Left ventricle myocardium inferior (tissue), 1 donor: ENCODE data around the gene BCAN. TPM values are rescaled to one million over a fixed set of nuclear protein-coding genes. Genes with fewer than 3 reads are reported as not detected.

Experiments used
- DNase-seq: peaks from one replicate; pipeline ENCODE4 v3.0.0-alpha.2; 2020
- H3K27ac ChIP-seq: fragments of 200-600 bp; replicated peaks from 2 replicates; pipeline ENCODE4 v1.8.0; 2021
- H3K27me3 ChIP-seq: fragments of 200-600 bp; 2 replicates; pipeline ENCODE4 v1.8.0; 2021; ENCODE audit warnings: low read depth
- H3K36me3 ChIP-seq: fragments of 200-600 bp; 2 replicates; pipeline ENCODE4 v1.8.0; 2021
- H3K4me1 ChIP-seq: fragments of 200-600 bp; 2 replicates; pipeline ENCODE4 v1.8.0; 2021
- H3K4me3 ChIP-seq: fragments of 200-600 bp; 2 replicates; pipeline ENCODE4 v1.8.0; 2021; ENCODE audit warnings: mild to moderate bottlenecking, moderate library complexity
- H3K9me3 ChIP-seq: fragments of 200-600 bp; replicated peaks from 2 replicates; pipeline ENCODE4 v1.8.0; 2021
- CTCF ChIP-seq: fragments of 200-600 bp; IDR thresholded peaks from 2 replicates; pipeline ENCODE4 v1.8.0; 2021; ENCODE audit warnings: antibody characterized with exemption, mild to moderate bottlenecking, borderline replicate concordance
- intact Hi-C: fragments of 100-400 bp; cut with micrococcal nuclease; formaldehyde crosslinking; loops from one replicate; pipeline ENCODE4 v1.11.0; 2022
- total RNA-seq: library from RNA; stranded (reverse); fragmentation: NEBNext Ultra II Directional; extraction: Animal tissue kit (Norgen Biotek cat#: 25700); gene quantifications from one replicate; pipeline ENCODE4 v1.2.1, GENCODE V29; 2021
- donor health status: DM: no; HTN: yes; CAD: no; lungs with severe emphysema.

The BCAN gene
- total RNA-seq, 1 donor from 2014 or later: 0.05 TPM

DNA sequence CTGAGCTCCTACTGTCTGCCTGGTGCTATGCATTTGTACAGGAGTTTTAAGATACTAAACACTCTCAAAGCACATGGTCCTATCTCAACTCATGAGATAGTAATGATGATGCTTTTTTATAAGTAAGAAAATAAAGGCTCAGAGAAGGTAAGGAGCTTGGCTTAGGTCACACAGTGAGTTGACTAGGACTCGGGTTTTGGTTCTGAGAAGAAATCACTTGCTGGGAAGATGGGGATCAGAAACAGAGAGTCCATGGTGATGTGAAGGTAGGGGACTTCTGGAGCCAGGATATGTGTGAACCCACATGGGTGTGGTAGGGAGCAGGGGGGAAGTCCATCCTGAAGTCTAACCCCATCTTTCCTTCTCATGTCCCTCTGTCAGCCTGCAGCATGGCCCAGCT lies 3.7 kb downstream of the BCAN start:
- TF ChIP-seq CTCF: no peak
- no peaks in the 10 kb centered on the region for H3K36me3 ChIP-seq
- no peaks in the 10 kb centered on the region for H3K9me3 ChIP-seq
- H3K27ac ChIP-seq: no peak overlapping the region
- no peak for DNase-seq
- no peak overlapping the region for H3K4me3 ChIP-seq
- H3K27me3 ChIP-seq: peaks cover 97% of the 10 kb centered on the region
- intact Hi-C loops: no loop called here
- H3K4me1 ChIP-seq: peaks cover 19% of the 10 kb centered on the region

- intact Hi-C loops: no loop called here
- Histone ChIP-seq H3K4me3 (no peak overlapping the region), H3K36me3 (no peaks in the 10 kb centered on the region), H3K27ac (no peak overlapping the region), H3K27me3 (peaks cover 97% of the 10 kb centered on the region), H3K9me3 (no peaks in the 10 kb centered on the region), H3K4me1 (peaks cover 8% of the 10 kb centered on the region)
- no peak for DNase-seq
- no peak for TF ChIP-seq CTCF
These were observed 4.9 kb downstream of the BCAN start for GRCh38 chr1:156646738-156647211.

DNA sequence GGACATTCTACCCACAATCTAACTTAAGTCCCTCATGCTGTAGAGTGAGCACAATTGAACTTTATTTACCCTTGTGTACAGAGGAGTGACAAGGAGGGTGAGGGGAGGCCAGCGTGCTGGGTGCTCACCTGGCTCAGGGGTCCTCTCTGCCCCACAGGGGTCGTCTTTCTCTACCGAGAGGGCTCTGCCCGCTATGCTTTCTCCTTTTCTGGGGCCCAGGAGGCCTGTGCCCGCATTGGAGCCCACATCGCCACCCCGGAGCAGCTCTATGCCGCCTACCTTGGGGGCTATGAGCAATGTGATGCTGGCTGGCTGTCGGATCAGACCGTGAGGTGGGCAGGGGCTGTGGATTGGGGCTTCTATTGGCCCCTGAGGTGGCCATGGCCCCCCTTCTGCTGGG lies 5.4 kb downstream of the BCAN start:
- H3K36me3 ChIP-seq: no peaks in the 10 kb centered on the region
- intact Hi-C loops: no loop called here

GRCh38 chr1:156648496-156648895 lies 6.6 kb downstream of the BCAN start:
- no peak for DNase-seq
- Histone ChIP-seq H3K27me3 (peaks cover 97% of the 10 kb centered on the region), H3K4me1 (no peaks in the 10 kb centered on the region), H3K27ac (no peak overlapping the region), H3K9me3 (no peaks in the 10 kb centered on the region), H3K36me3 (no peaks in the 10 kb centered on the region), H3K4me3 (no peak overlapping the region)
- intact Hi-C loops: no loop called here
- TF ChIP-seq CTCF: no peak

More for the DNA sequence above, 5.4 kb downstream of the BCAN start:
- no peaks in the 10 kb centered on the region for H3K9me3 ChIP-seq
- H3K27ac ChIP-seq: no peak overlapping the region
- peaks cover 2% of the 10 kb centered on the region for H3K4me1 ChIP-seq
- DNase-seq: no peak
- H3K4me3 ChIP-seq: no peak overlapping the region
- no peak for TF ChIP-seq CTCF
- H3K27me3 ChIP-seq: peaks cover 97% of the 10 kb centered on the region

DNA sequence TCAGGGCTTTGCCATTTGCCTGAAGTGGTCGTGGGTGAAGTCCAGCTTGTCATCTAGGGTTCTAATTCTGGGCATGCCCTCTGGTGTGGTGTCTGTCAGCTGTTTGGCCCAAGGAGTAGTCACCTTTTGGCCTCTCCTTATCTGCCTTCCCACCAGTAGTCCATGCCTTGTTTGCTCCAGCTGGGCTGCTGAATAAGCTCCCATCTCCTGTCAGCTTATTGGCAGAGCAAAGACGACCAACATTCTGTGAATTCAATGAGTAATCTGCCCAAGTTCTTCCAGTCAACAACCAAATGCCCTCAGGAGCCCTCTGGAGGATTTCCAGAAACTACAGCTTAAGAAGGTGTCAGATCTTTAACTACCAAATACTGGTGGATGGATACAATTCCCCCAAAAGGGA lies 7.0 kb downstream of the BCAN start:
- H3K36me3 ChIP-seq: no peaks in the 10 kb centered on the region
- DNase-seq: no peak
- no peak overlapping the region for H3K4me3 ChIP-seq
- intact Hi-C loops: no loop called here
- no peak for TF ChIP-seq CTCF
- H3K4me1 ChIP-seq: no peaks in the 10 kb centered on the region
- no peaks in the 10 kb centered on the region for H3K9me3 ChIP-seq
- no peak overlapping the region for H3K27ac ChIP-seq
- peaks cover 97% of the 10 kb centered on the region for H3K27me3 ChIP-seq
